WTC11 (cell line): Measurements from ENCODE around the gene PTPDC1. TPM values are rescaled to one million over a fixed set of nuclear protein-coding genes. Genes with fewer than 3 reads are reported as not detected.

Experiments used
- ATAC-seq: fragments of 200-7000 bp; cut with Tn5 transposase; 2 replicates; pipeline ENCODE4 v1.10.0; 2021; ENCODE audit warnings: mild to moderate bottlenecking, moderate library complexity
- CTCF ChIA-PET: fragments of 300-600 bp; sonication (Branson Sonifier 250); formaldehyde crosslinking; loops from one replicate; lab custom pipeline; 2021; ENCODE audit warnings: antibody characterized with exemption; lab: Charles Lee
- POLR2A ChIA-PET: fragments of 350-600 bp; sonication (Branson Sonifier 250); formaldehyde crosslinking; loops from one replicate; lab custom pipeline; 2021; ENCODE audit warnings: antibody characterized with exemption; lab: Charles Lee
- DNase-seq: peaks from one replicate; pipeline ENCODE4 v3.0.0; 2021; ENCODE audit warnings: low spot score
- H3K27ac Mint-ChIP-seq: 2 replicates; pipeline ENCODE4 v1.8.0; 2021; ENCODE audit warnings: mixed read lengths
- H3K27me3 Mint-ChIP-seq: 2 replicates; pipeline ENCODE4 v1.8.0; 2021; ENCODE audit warnings: low read depth, mild to moderate bottlenecking, moderate library complexity, mixed read lengths
- H3K36me3 Mint-ChIP-seq: 2 replicates; pipeline ENCODE4 v1.8.0; 2021; ENCODE audit warnings: mixed read lengths
- H3K4me1 Mint-ChIP-seq: 2 replicates; pipeline ENCODE4 v1.8.0; 2022; ENCODE audit warnings: mixed read lengths
- H3K4me3 Mint-ChIP-seq: 2 replicates; pipeline ENCODE4 v1.8.0; 2021; ENCODE audit warnings: mild to moderate bottlenecking, moderate library complexity, mixed read lengths
- H3K9me3 Mint-ChIP-seq: 2 replicates; pipeline ENCODE4 v1.8.0; 2021; ENCODE audit warnings: mixed read lengths
- ATF1 ChIP-seq: sonication (generic); formaldehyde crosslinking; IDR thresholded peaks from 2 replicates; pipeline ENCODE4 v1.8.1; 2023; ENCODE audit warnings: mild to moderate bottlenecking, moderate library complexity, missing genetic modification reagents
- ATF6 ChIP-seq: sonication (generic); formaldehyde crosslinking; IDR thresholded peaks from 2 replicates; pipeline ENCODE4 v1.8.1; 2023; ENCODE audit warnings: mild to moderate bottlenecking, missing genetic modification reagents
- CREB1 ChIP-seq: sonication (generic); formaldehyde crosslinking; IDR thresholded peaks from 2 replicates; pipeline ENCODE4 v1.8.0; 2023; ENCODE audit warnings: mild to moderate bottlenecking, missing genetic modification reagents
- CREM ChIP-seq: sonication (generic); formaldehyde crosslinking; IDR thresholded peaks from 2 replicates; pipeline ENCODE4 v1.8.1; 2022; ENCODE audit warnings: mild to moderate bottlenecking, missing genetic modification reagents, moderate library complexity
- CTCF ChIP-seq: fragments of 200-600 bp; IDR thresholded peaks from 2 replicates; pipeline ENCODE4 v1.8.0; 2022; ENCODE audit warnings: antibody characterized with exemption
- FOXJ3 ChIP-seq: sonication (generic); formaldehyde crosslinking; IDR thresholded peaks from 2 replicates; pipeline ENCODE4 v1.9.0; 2021; ENCODE audit warnings: missing genetic modification reagents, mild to moderate bottlenecking, borderline replicate concordance
- FOXK1 ChIP-seq: sonication (generic); formaldehyde crosslinking; IDR thresholded peaks from 2 replicates; pipeline ENCODE4 v1.8.0; 2022; ENCODE audit warnings: mild to moderate bottlenecking, moderate library complexity, missing genetic modification reagents
- KAT7 ChIP-seq: sonication (generic); formaldehyde crosslinking; IDR thresholded peaks from 2 replicates; pipeline ENCODE4 v1.8.1; 2023; ENCODE audit warnings: missing genetic modification reagents, mild to moderate bottlenecking, borderline replicate concordance
- MAX ChIP-seq: sonication (generic); formaldehyde crosslinking; IDR thresholded peaks from 2 replicates; pipeline ENCODE4 v1.8.0; 2022; ENCODE audit warnings: mild to moderate bottlenecking, missing genetic modification reagents
- NR3C1 ChIP-seq: sonication (generic); formaldehyde crosslinking; conservative IDR thresholded peaks from 2 replicates; pipeline ENCODE4 v1.8.1; 2023; ENCODE audit warnings: low read depth, mild to moderate bottlenecking, missing genetic modification reagents
- PREB ChIP-seq: sonication (generic); formaldehyde crosslinking; IDR thresholded peaks from 2 replicates; pipeline ENCODE4 v1.8.1; 2022; ENCODE audit warnings: mild to moderate bottlenecking, missing genetic modification reagents, moderate library complexity, borderline replicate concordance
- RELA ChIP-seq: sonication (generic); formaldehyde crosslinking; IDR thresholded peaks from 2 replicates; pipeline ENCODE4 v1.8.1; 2022; ENCODE audit warnings: missing genetic modification reagents, mild to moderate bottlenecking, borderline replicate concordance
- RORB ChIP-seq: fragments of 250-450 bp; sonication (Bioruptor Pico); IDR thresholded peaks from 2 replicates; pipeline ENCODE4 v1.9.0; 2021; ENCODE audit warnings: mild to moderate bottlenecking
- SOX15 ChIP-seq: fragments of 250-450 bp; sonication (Bioruptor Pico); IDR thresholded peaks from 2 replicates; pipeline ENCODE4 v1.9.0; 2021; ENCODE audit warnings: mild to moderate bottlenecking
- TCF7 ChIP-seq: sonication (generic); formaldehyde crosslinking; IDR thresholded peaks from 2 replicates; pipeline ENCODE4 v1.8.0; 2022; ENCODE audit warnings: mild to moderate bottlenecking, low read depth, missing genetic modification reagents, moderate library complexity
- TP53 ChIP-seq: sonication (generic); formaldehyde crosslinking; IDR thresholded peaks from 2 replicates; pipeline ENCODE4 v1.8.1; 2023; ENCODE audit warnings: mild to moderate bottlenecking, missing genetic modification reagents
- ZNF121 ChIP-seq: sonication (generic); formaldehyde crosslinking; IDR thresholded peaks from 2 replicates; pipeline ENCODE4 v1.8.0; 2023; ENCODE audit warnings: missing genetic modification reagents
- ZNF263 ChIP-seq: sonication (generic); formaldehyde crosslinking; IDR thresholded peaks from 2 replicates; pipeline ENCODE4 v1.8.1; 2022; ENCODE audit warnings: low read depth, mild to moderate bottlenecking, moderate library complexity, missing genetic modification reagents
- ZNF396 ChIP-seq: fragments of 250-450 bp; sonication (Bioruptor Pico); IDR thresholded peaks from 2 replicates; pipeline ENCODE4 v1.8.0; 2021; ENCODE audit warnings: mild to moderate bottlenecking, moderate library complexity, borderline replicate concordance
- ZNF416 ChIP-seq: fragments of 250-450 bp; sonication (Bioruptor Pico); IDR thresholded peaks from 2 replicates; pipeline ENCODE4 v1.9.0; 2021; ENCODE audit warnings: mild to moderate bottlenecking, inconsistent platforms
- ZNF671 ChIP-seq: fragments of 250-450 bp; sonication (Bioruptor Pico); IDR thresholded peaks from 2 replicates; pipeline ENCODE4 v1.8.0; 2021; ENCODE audit warnings: mild to moderate bottlenecking
- total RNA-seq: library from RNA; stranded (reverse); gene quantifications from 3 replicates; pipeline ENCODE4 v1.2.3, GENCODE V29; 2021
- TF ChIP-seq, protein P1 (sequence below): sonication (generic); formaldehyde crosslinking; IDR thresholded peaks from 2 replicates; pipeline ENCODE4 v1.8.1; 2022; ENCODE audit warnings: low read depth, missing genetic modification reagents, borderline replicate concordance
- TF ChIP-seq, protein P2 (sequence below): sonication (generic); formaldehyde crosslinking; IDR thresholded peaks from 2 replicates; pipeline ENCODE4 v1.8.1; 2023; ENCODE audit warnings: mild to moderate bottlenecking, missing genetic modification reagents, moderate library complexity
- TF ChIP-seq, protein P3 (sequence below): fragments of 250-450 bp; sonication (Bioruptor Pico); IDR thresholded peaks from 2 replicates; pipeline ENCODE4 v1.9.0; 2021; ENCODE audit warnings: mild to moderate bottlenecking
- TF ChIP-seq, protein P4 (sequence below): sonication (generic); formaldehyde crosslinking; IDR thresholded peaks from 2 replicates; pipeline ENCODE4 v1.8.0; 2022; ENCODE audit warnings: mild to moderate bottlenecking, missing genetic modification reagents

PTPDC1 gene
- total RNA-seq, 1 experiment from 2014 or later, result 9.2 TPM

DNA sequence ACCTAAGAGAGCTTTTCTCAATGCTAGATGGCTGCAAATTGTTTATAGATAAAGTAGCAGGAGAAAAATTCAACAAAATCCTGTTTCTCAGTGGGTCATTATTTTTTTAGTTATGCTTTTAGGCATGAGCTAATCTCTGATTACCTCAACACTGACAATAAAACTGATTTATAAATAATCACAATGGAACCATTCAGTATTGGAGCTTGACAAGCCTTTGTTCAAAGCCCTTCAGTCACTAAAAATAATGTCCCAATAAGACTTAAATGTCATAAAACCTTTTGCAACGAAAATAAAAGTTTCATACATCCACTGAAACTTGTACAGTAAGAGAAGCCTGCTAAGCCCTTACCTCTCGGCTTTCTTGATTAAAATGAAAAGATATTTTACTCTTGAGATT lies 27.2 kb downstream of the PTPDC1 start:
- POLR2A ChIA-PET, result no interaction called here
- H3K27ac Mint-ChIP-seq, result no peak overlapping the region
- CTCF ChIA-PET, result no interaction called here
- no peak for ATAC-seq
- no peaks in the 10 kb centered on the region; the same call in 1 of the 2 replicates for H3K27me3 Mint-ChIP-seq
- H3K4me3 Mint-ChIP-seq, result no peak overlapping the region
- H3K4me1 Mint-ChIP-seq, result peaks cover 4% of the 10 kb centered on the region; the same call in 1 of the 2 replicates
- TF ChIP-seq NR3C1 (CRISPR knock-in tag) (no peak), FOXK1 (no peak), CREB1 (no peak), KAT7 (CRISPR knock-in tag) (no peak), ZNF396 (CRISPR knock-in tag) (no peak), ZNF671 (CRISPR knock-in tag) (no peak), CTCF (no peak), ATF1 (CRISPR knock-in tag) (no peak)
- TF ChIP-seq, protein P1, sequence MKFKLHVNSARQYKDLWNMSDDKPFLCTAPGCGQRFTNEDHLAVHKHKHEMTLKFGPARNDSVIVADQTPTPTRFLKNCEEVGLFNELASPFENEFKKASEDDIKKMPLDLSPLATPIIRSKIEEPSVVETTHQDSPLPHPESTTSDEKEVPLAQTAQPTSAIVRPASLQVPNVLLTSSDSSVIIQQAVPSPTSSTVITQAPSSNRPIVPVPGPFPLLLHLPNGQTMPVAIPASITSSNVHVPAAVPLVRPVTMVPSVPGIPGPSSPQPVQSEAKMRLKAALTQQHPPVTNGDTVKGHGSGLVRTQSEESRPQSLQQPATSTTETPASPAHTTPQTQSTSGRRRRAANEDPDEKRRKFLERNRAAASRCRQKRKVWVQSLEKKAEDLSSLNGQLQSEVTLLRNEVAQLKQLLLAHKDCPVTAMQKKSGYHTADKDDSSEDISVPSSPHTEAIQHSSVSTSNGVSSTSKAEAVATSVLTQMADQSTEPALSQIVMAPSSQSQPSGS (CRISPR knock-in tag), result no peak
- TF ChIP-seq, protein P2, sequence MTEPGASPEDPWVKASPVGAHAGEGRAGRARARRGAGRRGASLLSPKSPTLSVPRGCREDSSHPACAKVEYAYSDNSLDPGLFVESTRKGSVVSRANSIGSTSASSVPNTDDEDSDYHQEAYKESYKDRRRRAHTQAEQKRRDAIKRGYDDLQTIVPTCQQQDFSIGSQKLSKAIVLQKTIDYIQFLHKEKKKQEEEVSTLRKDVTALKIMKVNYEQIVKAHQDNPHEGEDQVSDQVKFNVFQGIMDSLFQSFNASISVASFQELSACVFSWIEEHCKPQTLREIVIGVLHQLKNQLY, result no peak
- TF ChIP-seq, all 79 proteins: peak for 0
- peaks cover 7% of the 10 kb centered on the region for H3K36me3 Mint-ChIP-seq
- DNase-seq, result no peak
- H3K9me3 Mint-ChIP-seq, result peaks cover 7% of the 10 kb centered on the region

GRCh38 chr9:94112716-94113465 lies 28.6 kb downstream of the PTPDC1 start:
- CTCF ChIA-PET, result no interaction called here
- H3K27me3 Mint-ChIP-seq, result no peaks in the 10 kb centered on the region
- DNase-seq (no peak), ATAC-seq (no peak)
- H3K9me3 Mint-ChIP-seq, result peaks cover 6% of the 10 kb centered on the region
- peaks cover 6% of the 10 kb centered on the region for H3K36me3 Mint-ChIP-seq
- no peak overlapping the region for H3K27ac Mint-ChIP-seq
- POLR2A ChIA-PET, result no interaction called here
- peaks cover 4% of the 10 kb centered on the region; the same call in 1 of the 2 replicates for H3K4me1 Mint-ChIP-seq
- H3K4me3 Mint-ChIP-seq, result no peak overlapping the region
- TF ChIP-seq, protein P3, sequence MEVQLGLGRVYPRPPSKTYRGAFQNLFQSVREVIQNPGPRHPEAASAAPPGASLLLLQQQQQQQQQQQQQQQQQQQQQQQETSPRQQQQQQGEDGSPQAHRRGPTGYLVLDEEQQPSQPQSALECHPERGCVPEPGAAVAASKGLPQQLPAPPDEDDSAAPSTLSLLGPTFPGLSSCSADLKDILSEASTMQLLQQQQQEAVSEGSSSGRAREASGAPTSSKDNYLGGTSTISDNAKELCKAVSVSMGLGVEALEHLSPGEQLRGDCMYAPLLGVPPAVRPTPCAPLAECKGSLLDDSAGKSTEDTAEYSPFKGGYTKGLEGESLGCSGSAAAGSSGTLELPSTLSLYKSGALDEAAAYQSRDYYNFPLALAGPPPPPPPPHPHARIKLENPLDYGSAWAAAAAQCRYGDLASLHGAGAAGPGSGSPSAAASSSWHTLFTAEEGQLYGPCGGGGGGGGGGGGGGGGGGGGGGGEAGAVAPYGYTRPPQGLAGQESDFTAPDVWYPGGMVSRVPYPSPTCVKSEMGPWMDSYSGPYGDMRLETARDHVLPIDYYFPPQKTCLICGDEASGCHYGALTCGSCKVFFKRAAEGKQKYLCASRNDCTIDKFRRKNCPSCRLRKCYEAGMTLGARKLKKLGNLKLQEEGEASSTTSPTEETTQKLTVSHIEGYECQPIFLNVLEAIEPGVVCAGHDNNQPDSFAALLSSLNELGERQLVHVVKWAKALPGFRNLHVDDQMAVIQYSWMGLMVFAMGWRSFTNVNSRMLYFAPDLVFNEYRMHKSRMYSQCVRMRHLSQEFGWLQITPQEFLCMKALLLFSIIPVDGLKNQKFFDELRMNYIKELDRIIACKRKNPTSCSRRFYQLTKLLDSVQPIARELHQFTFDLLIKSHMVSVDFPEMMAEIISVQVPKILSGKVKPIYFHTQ (CRISPR knock-in tag), result no peak
- TF ChIP-seq SOX15 (CRISPR knock-in tag) (no peak), MAX (no peak), ZNF396 (CRISPR knock-in tag) (no peak), TCF7 (no peak), ZNF416 (CRISPR knock-in tag) (no peak), FOXJ3 (CRISPR knock-in tag) (no peak), PREB (no peak), RELA (CRISPR knock-in tag) (no peak), ZNF121 (no peak), CREM (CRISPR knock-in tag) (no peak), TP53 (CRISPR knock-in tag) (no peak), ATF6 (CRISPR knock-in tag) (no peak), RORB (CRISPR knock-in tag) (no peak), ZNF263 (CRISPR knock-in tag) (no peak)
- TF ChIP-seq, protein P4, sequence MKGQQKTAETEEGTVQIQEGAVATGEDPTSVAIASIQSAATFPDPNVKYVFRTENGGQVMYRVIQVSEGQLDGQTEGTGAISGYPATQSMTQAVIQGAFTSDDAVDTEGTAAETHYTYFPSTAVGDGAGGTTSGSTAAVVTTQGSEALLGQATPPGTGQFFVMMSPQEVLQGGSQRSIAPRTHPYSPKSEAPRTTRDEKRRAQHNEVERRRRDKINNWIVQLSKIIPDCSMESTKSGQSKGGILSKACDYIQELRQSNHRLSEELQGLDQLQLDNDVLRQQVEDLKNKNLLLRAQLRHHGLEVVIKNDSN (CRISPR knock-in tag), result no peak
